HG03354 (cell line): ENCODE data around the gene AHNAK2.
"Not testable (repeated sequence)": the region's sequence is repeated elsewhere in the genome, so short reads cannot be mapped to it uniquely, and the experiment has no call there.

Experiments
- ATAC-seq: cut with Tn5 transposase; IDR thresholded peaks from one replicate; pipeline ENCODE4 v1.9.1; 2021; ENCODE audit warnings: mild to moderate bottlenecking; ENCODE audit not compliant: unreplicated experiment, poor library complexity, severe bottlenecking

Gene AHNAK2

DNA sequence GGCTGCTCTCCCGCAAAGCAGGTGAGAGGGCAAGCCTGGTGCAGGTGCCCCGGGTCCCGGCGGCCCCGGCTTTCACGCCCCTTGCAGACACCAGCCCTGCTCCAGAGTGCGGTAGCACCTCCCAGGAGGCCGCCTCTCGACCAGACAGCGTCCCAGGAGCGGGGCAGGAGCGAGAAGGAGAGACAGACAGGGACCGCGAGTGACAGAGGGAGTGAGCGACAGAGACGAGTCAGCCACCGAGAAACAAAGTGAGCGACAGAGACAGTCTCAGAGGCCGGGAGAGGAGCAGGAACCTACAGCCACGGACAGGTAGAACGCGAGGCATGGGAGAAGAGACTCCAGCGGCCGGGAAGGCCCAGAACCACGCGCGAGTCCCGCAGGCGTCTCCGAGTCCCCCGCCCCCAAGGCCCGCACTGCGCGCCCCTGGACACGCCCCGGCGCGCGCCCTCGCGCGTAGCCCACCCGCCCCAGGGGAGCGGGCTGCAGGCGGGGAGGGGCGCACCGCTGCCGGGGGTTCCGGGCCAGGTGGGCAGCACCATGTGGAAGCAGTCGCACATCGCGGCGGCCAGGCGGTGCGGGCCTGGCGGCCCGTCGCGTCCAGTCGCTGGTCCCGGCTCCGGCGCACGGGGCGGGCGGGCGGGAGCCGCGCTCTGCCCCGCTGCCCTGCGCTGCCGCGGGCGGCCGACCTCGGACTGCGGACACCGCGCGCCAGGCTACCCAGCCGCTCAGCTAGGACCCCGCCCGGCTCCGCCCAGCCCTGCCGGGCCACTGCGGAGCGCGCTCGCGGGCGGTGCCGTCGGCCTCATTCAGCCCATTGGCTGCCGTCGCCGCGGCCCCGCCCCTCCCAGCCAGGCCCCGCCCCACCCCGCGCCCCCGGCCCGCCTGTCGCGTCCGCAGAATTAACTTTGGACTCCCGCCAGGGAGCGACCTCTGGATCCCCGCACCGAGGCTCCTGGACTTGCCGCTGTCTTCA lies at the start of gene AHNAK2:
AHNAK2 (minus strand) TSS at position 694 of the 973 bp plus-strand sequence; CDS start at position 557, 137 bp downstream.
- no peak for ATAC-seq

DNA sequence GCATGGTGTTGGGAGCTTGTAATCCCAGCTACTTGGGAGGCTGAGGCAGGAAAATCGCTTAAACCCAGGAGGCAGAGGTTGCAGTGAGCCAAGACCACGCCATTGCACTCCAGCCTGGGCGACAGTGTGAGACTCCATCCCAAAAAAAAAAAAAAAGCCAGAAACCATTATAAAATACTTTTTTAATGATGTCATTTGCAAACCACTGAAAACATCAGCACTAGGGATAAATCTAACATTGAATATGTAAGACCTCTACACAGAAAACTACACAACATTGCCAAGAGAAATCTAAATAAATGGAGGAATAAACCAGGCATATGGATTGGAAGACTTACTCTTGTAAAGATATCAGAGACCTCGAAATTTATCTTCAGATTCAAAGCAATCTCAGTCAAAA lies 49.5 kb upstream of the AHNAK2 start:
- ATAC-seq = not testable (repeated sequence)

DNA sequence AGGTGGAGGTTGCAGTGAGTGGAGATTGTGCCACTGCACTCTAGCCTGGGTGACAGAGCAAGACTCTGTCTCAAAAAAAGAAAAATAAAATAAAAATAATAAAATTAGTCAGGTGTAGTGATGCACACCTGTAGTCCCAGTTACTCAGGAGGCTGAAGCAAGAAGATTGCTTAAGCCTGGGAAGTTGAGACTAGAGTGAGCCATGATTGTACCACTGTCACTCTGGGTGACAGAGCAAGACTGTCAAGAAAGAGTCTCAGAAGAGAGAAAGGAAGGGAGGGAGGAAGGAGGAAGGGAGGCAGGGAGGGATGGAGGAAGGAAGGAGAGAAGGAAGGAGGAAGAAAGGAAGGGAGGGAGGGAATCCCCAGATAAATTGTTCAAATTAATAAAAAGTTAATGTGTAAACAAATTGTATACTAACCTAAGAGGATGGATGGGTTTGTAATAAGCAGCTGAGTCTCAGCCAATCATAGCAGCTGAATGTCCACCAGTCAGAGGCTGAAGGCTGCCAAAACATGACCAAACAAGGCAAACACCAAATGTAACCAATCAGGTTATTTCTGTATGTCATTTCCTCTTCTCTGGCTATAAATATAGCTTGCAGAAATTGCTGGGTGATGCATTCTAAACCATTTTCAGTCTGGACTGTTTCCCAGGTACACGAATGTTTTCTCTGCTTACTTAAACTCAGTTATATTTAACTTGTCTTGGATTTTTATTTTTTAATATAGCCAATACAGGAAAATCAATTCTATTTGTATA lies 48.8 kb upstream of the AHNAK2 start:
- no peak for ATAC-seq

DNA sequence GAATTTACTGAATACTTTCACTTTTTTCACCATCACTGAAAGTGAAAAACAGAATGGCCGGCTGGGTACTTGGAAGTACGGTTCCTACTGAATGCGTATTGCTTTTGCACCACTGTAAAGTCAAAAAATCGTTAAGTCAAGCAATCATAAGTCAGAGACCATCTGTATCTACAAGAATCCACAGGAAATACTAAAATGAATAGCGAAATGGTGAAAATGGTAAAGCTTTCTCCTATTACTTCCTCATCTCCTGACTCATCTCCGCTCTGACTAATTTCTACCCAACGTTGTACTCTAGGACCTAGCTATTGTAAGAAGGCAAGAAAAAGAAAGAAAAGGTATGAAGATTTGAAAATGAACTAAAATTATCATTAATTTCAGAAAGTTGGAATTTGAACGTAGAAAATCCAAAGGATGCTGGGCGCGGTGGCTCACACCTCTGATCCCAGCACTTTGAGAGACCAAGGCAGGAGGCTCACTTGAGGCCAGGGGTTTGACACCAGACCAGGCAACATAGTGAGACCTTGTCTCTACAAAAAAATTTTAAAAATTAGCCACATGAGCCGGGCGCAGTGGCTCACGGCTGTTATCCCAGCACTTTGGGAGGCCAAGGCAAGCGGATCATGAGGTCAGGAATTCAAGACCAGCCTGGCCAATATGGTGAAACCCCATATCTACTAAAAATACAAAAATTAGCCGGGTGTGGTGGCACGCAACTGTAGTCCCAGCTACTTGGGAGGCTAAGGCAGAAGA lies 48.0 kb upstream of the AHNAK2 start:
- no peak for ATAC-seq

DNA sequence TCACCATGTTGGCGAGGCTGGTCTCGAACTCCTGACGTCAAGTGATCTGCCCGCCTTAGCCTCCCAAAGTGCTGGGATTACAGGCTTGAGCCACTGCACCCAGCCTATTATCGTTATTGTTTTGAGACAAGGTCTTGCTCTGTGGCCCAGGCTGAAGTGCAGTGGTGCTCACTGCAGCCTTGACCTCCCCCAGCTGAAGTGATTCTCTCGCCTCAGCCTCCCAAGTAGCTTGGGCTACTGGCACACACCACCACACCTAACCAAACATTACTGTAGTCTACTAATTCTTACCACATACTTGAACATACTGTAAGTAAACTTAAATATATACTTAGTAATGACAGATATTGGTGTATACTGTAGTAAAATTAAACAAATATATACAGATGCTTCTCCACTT lies 47.3 kb upstream of the AHNAK2 start:
- no peak for ATAC-seq

DNA sequence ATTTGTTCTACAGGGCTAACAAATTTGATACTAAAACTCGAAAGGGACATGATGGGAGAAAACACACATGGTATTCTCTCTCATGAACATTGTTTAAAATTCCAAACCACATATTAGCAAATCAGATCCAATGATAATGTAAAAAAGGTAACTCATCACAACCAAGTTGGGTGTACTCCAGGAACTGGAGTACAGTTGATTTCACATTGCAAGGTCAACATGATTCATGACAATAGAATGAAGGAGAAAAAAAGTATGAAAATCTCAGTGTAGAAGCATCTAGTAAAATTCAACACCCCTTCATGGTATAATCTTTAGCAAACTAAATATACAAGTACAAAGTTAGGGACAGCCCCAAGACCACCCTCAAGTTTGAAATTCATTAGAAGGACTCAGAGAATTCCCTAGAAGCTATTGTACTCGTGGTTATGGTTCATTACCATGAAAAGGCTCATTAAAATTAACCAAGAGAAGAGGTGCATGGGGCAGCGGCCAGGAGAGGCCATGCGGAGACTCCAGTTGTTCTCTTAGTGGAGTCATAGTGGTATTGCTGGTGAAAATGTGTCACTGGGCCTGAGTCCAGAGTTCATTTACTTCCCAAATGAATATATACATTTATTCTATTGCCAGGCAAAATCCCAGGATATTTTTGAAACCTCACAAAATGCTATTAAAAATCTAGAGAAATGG lies 45.8 kb upstream of the AHNAK2 start:
- no peak for ATAC-seq

DNA sequence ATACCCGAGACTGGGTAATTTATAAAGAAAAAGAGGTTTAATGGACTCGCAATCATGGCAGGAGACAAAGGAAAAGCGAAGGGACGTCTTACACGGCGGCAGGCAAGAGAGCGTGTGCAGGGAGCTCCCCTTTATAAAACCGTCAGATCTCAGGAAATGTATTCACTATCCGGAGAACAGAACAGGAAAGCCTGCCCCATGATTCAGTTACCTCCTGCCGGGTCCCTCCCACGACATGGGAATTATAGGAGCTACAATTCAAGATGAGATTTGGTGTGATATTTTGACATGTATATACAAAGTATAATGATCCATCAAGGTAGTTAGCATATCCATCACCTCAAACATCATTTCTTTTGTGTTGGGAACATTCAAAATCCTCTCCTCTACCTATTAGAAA lies 45.0 kb upstream of the AHNAK2 start:
- ATAC-seq = no peak

DNA sequence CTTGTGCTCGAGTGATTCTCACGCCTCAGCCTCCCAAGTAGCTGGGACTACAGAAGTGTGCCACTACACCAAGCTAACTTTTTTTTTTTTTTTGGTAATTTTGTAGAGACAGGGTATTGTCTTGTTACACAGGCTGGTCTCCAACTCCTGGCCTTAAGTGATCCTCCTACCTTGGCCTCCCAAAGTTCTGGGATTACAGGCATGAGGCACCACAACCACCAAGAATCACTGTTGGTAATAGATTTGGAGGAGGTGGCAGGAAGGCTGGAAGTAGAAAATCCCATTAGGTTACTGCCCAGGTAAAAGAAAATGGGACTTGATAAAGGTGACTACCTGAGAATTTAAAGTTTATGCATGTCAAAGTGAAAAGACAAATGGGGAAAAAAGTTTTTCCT lies 44.1 kb upstream of the AHNAK2 start:
- no peak for ATAC-seq

DNA sequence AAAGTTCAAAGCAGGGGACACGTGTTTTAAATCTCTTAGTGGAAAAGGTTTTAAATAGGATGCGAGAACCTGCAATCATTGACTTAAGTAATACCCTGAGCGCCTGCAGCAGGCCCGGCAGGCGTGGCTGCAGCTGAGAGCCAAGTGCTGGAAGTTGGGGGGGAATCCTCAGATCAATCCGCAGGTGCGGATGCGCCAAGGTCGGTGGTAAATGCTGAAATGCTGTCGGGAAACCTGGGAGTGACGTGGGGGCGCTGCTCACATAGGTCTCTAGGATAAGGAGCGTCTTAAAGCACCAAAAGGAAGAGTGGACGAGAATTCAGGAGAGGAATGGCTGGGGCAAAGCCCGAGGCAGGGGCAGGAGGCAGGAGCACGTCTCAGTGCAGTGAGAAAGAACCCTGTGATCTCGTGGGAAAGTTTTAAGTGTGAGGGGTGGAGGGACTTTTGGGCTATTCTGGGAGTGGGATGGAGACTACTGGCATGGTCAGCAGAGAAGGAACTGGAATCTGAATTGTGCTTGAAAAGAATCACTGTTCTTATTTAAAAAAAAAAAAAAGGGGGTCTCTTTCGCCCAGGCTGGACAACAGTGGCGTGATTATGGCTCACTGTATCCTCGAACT lies 43.6 kb upstream of the AHNAK2 start:
- peak; percentile 6 for ATAC-seq

DNA sequence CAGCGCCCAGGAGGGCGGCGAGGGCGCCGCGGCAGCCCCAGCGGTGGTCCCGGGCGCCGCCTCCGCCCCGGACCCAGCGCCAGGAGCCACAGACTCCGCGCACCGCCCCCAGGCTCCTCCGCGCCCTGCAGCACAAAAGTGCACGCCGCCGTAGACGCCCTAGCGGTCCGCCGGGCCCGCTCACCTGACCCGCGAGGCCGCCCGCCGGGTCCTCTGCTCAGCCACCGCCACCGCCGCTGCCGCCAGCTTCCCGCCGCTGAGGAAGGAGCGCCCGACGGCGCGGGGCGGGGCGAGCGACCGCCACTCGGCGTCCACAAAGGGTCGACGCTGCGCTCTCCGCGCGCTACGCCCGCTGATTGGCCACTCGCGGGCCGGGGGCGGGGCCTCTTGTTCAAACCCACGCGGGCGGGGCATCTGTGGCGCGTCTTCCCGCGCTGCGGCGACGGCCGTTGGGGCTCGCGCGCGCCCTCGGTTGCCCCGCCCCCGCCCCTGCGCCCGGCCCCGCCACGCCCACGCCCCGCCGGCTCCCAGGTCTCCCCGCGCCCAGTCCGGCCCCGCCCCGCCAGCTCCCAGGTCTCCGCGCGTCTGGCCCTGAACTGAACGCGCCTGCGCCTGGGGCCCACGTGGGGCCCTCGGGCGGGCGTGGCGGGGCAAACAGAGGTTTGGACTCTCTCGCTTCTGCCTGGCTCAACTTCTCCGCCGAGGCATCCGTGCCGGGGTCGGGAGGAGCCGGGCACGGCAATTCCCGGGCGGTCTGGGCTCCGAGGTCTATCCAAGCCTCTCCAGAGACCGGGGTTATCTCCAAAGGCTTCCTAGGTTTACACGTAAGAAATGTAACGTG lies 42.9 kb upstream of the AHNAK2 start, which contains the start of gene CDCA4:
CDCA4 (minus strand) TSS at position 269 of the 841 bp plus-strand sequence. CDS start 9,154 bp downstream, outside the sequence.
- peak; percentile 85 for ATAC-seq

DNA sequence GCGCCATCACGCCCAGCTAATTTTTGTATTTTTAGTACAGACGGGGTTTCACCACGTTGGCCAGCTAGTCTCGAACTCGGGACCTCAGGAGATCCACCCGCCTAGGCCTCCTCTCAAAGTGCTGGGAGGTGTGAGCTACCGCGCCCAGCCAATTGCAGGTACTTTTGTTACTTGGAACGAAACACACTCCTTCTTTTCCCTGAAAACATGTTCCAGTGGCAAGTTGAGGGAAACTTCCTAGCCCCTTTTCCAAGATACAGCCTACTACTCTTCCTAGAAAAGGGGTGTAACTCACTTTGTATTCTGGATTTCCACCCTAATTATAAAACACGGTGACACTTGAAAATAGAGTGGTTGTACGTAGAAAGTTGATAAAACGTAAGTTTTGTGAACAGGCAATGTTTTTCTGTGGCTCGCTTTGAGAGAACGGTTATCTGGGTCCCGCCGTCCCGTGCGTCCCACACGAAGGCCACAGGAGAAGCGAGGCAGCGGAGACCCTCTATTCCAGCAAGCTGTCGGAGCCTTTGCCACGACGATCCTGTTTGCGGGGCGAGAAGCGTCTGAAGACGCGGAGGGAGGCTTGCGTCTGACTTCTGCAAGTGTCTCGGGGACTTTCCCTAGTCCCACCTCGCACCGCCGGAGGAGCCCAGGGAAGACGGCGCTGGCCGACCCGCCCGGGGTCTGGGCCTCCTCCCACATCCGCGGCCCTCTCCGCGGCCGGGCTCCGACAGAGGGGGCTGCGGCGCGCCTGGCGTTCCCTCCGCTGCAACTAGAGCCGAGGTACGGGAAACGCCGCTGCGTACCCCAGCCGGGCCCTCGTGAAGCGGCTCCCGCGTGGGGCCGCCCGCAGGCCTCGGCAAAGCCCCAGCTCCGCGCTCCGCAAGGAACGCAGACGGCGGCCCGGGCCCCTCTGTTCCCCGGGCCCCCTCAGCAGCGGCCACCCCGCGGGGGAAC lies 42.0 kb upstream of the AHNAK2 start:
- peak; percentile 30 for ATAC-seq

DNA sequence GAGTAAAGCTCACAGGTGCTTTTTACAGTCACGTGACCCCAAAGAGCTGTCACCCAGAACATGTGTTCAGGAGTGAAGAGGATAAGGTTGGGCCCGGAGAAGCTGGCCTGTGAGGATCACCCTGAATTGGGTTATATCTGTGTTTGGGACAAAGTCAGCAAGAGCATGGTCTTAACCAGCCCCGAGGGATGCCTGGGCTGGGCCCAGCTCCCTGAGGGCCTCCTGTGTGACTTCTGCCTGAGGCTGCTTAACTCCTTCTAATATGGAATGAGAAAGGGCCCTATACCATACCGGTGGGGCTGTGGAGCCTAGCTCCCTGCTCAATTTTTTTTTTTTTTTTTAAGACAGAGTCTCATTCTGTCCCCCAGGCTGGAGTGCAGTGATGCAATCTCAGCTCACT lies 40.2 kb upstream of the AHNAK2 start:
- ATAC-seq = no peak

DNA sequence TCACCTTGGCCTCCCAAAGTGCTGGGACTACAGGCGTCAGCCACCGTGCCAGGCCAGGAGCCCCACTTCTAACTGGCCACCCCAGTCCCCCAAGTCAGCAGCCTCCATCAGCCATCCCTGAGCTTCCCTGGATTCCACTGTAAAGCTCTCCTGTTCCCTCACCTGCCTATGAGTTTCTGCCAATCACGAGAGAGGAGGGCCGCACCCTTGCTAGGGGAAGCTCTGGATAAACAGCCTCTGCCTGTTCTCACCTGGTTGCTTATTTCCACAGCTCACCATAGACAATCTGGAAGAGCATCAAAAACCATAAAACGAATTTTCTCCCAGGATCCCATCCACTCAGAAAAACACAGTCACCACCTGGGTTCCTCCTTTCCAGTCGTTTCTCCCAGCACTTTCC lies 37.7 kb upstream of the AHNAK2 start:
- no peak for ATAC-seq

DNA sequence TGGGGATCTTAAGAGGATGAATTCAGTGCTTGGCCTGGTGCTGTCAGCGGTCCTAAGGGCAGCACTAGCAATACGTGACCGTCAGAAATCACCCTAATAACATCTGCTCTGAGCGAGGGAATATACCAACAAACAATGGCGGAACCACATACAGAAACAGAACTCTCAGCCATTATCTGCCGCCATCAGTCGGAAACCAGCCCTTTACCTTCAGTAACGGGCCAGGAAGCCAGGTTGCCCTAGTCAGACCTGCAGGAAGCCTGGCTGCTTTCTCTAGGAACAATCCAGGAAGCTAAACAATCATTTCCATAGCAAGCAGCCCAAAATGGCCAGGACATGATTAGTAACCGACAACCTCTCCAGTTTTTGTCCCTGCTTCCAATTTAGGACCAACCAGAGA lies 37.1 kb upstream of the AHNAK2 start:
- no peak for ATAC-seq

DNA sequence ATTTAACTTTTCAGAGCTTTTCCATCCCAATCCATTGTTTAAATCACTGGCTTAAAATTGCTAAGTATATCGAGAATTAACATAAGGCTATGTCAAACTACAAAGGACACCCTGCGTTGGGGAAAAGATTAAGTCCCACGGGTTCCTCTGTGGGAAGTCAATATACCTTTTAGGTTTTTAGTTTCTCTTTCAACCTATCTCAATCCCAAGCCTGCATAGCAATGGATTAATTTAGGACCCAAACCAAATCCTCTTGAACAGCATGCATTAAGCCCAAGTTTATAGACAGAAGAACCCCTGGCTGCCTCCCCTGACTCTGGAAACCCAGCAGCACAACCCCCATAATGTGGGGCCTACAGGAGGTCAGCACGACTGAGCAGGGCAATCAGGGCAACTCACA lies 36.5 kb upstream of the AHNAK2 start:
- no peak for ATAC-seq

DNA sequence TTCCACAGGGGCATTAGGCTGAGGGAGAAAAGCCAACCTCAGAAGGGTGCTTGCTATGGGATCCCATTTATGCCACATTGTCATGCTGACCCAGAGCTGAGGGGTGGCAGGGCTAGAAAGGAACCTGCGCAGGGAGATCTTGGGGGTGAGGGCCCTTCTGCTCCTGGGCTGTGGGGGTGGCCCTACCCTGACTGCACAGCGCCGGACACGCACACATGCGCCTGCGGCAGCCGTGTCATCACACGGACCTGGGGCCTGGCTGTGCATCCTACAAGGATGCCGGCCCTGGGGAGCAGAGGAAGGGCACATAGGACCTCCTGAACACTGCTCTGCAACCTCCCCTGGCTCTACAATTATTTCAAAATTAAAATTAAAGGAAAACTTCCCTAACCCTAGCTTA lies 35.9 kb upstream of the AHNAK2 start:
- ATAC-seq = no peak

DNA sequence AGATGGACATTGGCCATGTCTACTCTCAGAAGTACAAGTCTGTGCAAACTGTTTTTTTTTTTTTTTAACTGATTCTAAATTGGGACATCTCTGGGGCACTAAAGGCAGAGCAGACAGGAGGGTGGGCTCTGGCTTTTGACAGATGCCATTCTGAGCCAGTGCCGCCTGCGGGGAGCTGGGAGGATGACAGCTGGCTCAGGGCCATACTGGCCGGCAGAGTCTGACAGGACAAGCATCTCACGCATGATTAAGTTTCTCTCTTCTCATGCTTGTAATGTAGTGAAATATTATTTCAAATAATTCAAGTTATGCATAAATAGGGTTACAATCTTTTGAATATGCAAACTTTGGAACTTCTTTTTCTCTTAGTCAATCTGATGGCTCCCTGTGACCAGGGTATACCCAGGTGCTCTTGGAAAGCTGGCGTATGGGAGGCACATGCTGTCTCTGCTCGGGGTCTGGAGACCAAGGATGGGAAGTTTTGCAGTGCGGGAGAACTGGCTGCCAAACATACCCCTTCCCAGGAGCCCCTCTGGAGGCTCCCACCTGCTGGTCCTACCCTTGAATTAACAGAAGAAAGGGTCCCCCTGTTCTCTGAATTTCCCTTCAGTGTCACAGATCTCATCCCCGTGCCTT lies 35.1 kb upstream of the AHNAK2 start:
- ATAC-seq = no peak
